Measurements from ENCODE around the gene AREL1.
"Not testable (repeated sequence)": the region's sequence is repeated elsewhere in the genome, so short reads cannot be mapped to it uniquely, and the experiment has no call there.

The AREL1 gene

GRCh38 chr14:74712499-74713394, at the start of gene AREL1, which contains the start of gene FCF1:
Gene AREL1, minus strand, starts transcription at chr14:74713080. Its CDS starts 27,465 bp downstream, at chr14:74685615.
Gene FCF1, plus strand, starts transcription at chr14:74713144. Its CDS starts 54 bp downstream, at chr14:74713198.
- FAIRE-seq, result peak; percentile 68

DNA sequence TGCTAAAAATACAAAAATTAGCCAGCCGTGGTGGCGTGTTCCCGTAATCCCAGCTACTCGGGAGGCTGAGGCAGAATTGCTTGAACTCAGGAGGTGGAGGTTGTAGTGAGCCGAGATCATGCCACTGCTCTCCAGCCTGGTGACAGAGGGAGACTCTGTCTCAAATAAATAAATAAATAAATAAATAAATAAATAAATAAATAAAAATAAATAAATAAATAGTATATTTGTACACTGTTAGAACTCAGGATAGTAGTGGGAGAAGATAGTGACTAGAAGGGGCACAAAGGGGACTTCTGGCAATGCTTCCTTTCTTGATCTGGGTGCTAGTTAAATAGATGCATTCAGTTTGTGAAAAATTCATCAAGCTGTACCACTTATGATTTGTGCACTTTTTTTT, 45.6 kb upstream of the AREL1 start:
- not testable (repeated sequence) for FAIRE-seq

- FAIRE-seq, result no peak
These were observed 43.4 kb upstream of the AREL1 start for GRCh38 chr14:74756326-74756725.

DNA sequence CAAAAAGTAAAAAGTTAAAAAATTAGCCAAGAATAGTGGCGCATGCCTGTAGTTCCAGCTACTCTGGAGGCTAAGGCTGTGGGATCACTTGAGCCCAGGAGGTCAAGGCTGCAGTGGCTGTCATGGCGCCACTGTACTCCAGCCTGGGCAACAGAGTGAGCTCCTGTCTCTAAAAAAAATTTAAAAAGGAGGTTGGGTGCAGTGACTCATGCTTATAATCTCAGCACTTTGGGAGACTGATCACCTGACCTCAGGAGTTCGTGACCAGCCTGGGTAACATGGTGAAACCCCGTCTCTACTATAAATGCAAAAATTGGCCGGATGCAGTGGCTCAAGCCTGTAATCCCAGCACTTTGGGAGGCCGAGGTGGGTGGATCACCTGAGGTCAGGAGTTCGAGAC, 42.0 kb upstream of the AREL1 start:
- FAIRE-seq, result no peak

DNA sequence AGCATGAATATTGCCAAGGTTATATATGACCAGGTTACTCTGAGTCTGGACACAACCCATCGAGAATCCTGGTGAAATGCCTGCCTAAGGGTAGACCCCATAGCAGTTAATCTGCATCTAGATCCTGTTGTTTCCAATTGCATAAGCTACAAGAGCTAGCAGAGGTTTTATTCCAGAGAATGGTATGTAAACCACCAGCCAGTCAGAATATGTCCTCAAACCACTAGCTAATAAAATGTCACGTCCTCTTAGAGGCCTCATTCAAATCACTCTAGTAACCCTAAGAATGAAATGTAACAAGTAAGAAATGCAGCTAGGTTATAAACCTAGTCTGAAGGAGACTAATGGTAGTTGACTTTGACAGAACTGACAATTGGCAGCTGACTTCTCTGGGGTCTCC, 41.3 kb upstream of the AREL1 start:
- no peak for FAIRE-seq

DNA sequence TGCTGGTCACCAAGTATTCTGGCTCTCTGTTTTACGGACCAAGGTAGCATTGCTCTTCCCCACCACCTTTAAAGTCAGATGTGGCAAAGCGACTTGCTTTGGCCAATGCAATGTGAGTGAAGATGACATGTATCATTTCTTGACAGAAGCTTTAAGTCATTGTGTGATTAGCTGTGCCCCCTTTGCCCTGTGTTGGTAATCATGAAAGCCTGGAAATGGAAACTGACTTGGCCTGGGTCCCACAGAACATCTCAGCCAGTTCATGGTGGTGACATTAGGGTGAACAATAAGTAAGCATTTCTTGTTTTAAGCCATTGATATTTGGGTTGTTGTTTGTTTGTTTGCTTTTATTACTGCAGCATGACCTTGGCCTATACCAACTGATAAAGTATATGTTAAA, 34.4 kb upstream of the AREL1 start:
- no peak for FAIRE-seq

DNA sequence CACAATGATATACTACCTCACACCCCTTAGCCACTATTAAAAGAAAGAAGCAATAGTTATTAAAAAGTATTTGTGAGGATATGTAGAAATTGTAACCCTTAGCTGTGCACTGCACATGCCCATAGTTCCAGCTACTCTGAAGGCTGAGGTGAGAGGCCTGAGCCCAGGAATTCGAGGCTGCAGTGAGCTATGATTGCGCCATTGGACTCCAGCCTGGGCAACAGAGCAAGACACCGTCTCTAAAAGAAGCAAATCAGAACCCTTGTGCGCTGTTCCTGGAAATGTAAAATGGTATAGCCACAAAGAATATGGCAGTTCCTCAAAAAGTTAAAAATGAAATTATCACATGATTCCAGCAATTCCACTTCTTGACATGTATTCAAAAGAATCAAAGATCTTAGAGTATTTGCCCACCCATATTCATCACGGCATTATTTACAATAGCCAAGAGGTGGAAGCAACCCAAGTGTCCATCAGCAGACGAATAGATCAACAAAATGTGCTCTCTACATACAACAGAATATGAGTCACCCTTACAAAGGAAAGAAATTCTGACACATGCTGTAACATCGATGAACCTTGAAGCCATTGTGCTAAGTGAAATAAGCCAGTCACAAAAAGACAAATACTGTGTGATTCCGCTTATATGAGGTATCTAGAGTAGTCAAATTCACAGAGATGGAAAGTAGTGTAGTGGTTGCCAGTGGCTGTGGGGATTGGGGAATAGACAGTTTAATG, 26.6 kb upstream of the AREL1 start:
- FAIRE-seq, result no peak

DNA sequence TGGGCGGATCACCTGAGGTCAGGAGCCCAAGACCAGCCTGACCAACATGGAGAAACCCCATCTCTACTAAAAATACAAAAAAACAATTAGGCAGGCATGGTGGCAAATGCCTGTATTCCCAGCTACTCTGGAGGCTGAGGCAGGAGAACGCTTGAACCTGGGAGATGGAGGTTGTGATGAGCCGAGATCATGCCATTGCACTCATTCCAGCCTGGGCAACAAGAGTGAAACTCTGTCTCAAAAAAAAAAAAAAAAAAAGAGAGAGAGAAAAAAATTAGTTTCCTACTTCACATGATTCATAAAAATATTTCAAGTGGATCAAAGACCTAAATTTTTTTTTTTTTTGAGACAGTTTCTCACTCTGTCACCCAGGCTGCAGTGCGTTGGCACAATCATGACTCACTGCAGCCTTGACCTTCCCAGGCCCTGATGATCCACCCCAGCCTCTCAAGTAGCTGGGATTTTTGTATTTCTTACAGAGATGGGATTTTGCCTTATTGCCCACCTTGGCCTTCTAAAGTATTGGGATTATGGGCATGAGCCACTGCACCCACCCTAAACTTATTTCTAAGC, 25.0 kb upstream of the AREL1 start:
- FAIRE-seq, result no peak

DNA sequence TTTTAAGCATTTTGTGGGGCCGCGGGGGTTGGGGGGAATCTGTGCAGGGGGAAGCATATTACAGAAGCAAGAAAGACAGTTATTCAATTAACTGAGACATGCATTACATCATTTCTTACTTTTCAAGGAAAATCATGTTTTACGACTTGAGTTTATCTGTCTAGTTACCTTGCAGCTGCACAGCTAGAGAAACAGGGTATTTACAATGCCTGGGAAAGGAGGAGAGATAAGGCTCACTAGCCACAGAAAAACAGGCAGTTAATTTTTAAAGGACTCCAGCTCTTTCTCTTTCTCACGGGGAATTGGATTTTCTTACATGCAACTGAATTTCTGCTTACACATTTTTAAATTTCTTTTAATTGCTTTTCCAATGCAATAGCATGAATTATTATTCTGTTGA, 22.2 kb upstream of the AREL1 start:
- no peak for FAIRE-seq

GRCh38 chr14:74733221-74733620, 20.3 kb upstream of the AREL1 start:
- no peak for FAIRE-seq

GRCh38 chr14:74732387-74732786, 19.5 kb upstream of the AREL1 start:
- FAIRE-seq, result no peak

GRCh38 chr14:74723134-74723533, 10.3 kb upstream of the AREL1 start:
- FAIRE-seq, result no peak

- FAIRE-seq, result no peak
These were observed 7.6 kb upstream of the AREL1 start for GRCh38 chr14:74720526-74720925.

GRCh38 chr14:74713395-74713735, 485 bp upstream of the AREL1 start:
- FAIRE-seq, result no peak

- no peak for FAIRE-seq
These were observed 1.2 kb downstream of the AREL1 start for GRCh38 chr14:74711651-74712050.

DNA sequence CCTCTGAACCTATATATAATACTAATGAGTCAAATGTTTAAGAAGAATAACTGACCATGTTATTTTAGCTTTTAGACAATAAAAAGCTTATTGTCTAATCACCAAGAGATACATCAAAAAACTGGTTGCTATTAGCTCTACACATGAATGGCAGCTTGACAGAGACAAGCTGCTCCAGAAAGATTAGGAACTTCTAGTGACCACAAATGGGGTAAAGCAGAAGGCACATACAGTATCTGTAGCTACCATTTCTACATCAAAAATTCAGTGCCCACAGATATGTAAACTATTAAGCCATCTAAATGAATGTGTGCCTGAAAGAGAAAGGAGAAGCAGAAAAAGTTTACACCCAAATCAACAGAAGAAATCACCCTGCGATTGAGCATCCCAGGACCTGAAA, 2.4 kb downstream of the AREL1 start:
- FAIRE-seq, result no peak

GRCh38 chr14:74705613-74706500, 7.0 kb downstream of the AREL1 start:
- FAIRE-seq, result no peak

- FAIRE-seq, result no peak
These were observed 8.2 kb downstream of the AREL1 start for GRCh38 chr14:74704656-74705055.

DNA sequence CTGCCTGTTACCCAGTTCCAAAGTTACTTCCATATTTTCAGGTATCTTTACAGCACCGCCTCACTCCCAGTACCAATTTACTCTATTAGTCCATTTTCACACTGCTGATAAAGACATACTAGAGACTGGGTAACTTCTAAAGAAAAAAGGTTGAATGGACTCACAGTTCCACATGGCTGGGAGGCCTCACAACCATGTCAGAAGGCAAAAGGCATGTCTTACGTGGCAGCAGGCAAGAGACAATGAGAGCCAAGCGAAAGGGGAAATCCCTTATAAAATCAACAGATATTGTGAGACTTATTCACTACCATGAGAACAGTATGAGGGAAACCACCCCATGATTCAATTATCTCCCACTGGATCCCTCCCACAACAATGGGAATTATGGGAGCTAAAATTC, 9.8 kb downstream of the AREL1 start:
- FAIRE-seq, result no peak

DNA sequence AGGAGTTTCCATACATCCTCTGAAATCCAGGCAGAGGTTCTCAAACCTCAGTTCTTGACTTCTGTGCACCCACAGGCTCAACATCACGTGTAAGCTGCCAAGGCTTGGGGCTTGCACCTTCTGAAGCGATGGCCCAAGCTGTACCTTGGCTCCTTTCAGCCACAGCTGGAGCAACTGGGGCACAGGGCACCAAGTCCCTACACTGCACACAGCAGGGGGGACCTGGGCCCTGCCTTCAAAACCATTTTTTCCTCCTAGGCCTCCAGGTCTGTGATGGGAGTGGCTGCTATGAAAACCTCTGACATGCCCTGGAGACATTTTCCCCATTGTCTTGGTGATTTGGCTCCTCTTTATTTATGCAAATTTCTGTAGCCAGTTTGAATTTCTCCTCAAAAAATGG, 10.6 kb downstream of the AREL1 start:
- FAIRE-seq, result no peak

GRCh38 chr14:74698465-74698864, 14.4 kb downstream of the AREL1 start:
- FAIRE-seq, result no peak

DNA sequence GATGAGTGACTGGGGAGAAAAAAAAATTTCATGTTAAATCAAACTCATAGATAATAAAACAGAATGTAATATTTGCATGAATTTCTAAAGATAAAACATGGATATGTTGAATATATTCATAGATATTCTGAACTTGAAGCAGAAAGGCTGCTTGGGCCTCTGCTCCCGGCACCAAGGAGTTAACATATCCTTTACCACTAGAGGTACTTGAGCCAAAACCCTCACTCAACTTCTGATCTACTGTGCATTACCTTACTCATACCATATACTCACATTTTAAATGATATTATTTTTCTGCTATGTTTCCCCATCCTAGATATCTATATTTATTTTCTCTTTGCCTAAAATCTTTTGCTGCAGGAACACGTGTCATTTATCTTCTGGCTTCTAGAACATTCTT, 14.9 kb downstream of the AREL1 start:
- no peak for FAIRE-seq

- no peak for FAIRE-seq
These were observed 15.3 kb downstream of the AREL1 start for GRCh38 chr14:74697543-74697942.
